Measurements from ENCODE around the gene LMF1.

Gene LMF1

DNA sequence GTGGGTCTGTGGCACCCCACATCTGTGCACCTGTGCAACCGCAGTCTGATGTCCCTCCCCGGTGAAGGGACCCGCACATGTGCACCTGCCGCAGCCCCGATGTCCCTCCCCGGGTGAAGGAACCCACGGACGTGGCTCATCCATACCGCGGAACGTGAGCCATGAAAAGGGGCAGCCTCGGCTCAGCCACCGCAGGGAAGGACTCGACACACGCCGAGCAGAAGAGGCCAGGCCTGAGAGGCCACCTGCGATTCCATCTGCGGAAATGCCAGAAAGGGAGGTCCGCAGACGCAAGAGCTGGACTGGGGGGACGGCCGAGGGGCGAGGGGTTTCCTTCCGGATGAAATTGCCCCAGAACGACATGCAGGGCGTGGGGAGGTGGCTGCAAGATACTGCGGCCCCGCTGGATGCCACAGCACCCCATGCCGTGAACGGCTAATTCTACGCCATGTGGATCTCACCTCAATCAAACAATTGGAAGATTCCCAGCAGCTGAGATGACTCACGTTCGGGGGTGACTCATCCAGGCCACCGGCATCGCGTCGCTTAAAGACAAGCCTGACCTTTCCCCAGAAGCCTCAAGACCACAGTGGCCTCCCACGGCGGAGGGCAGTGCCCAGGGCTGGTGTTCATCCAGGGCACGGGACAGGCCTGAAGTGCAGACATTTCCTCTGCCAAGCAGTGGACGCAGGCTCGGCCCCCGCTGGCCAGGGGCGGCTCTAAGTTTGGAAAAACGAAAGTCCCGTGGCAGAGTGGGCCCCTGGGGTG is 31.8 kb upstream of the LMF1 start:
- DNase-seq, result peak; percentile 80

DNA sequence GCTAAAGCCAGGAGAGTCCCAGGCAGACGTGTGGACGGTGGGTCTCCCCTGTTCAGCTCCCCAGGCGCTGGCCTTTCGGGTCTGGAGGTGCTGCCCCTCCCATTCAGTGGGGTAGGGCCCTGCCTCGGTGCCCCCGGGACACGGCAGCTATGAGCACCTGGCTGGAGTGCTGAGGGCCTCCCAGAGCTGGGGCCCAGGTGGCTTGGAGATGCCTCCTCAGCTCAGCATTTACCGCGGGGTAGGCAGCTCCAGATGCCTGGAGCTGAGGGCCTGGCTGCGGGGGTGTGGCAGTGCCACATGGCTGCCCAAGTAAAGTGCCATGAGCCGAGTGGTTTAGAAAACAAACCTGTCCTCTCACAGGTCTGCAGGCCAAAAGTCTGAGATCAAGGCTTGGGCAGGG is 30.3 kb upstream of the LMF1 start:
- DNase-seq, result no peak

DNA sequence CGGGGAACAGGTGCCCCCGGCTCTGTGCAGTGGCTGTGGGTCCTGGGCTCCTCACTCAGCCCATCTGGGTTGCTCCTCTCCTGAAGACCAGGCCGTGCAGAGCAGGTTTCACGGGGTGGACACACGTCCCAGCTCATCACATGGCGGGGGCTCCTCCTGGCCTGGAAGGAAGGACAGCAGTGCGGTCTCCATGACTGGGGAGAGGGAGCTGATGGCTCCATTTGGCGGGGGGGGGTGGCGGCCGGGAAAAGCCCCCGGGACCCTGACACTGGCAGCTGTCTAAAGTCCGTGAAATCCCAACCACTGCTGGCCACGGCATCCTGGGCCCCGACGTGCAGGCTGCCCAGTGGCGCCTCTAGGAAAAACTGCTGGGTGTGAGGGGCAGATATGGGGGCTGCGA is 29.8 kb upstream of the LMF1 start:
- DNase-seq, result no peak

DNA sequence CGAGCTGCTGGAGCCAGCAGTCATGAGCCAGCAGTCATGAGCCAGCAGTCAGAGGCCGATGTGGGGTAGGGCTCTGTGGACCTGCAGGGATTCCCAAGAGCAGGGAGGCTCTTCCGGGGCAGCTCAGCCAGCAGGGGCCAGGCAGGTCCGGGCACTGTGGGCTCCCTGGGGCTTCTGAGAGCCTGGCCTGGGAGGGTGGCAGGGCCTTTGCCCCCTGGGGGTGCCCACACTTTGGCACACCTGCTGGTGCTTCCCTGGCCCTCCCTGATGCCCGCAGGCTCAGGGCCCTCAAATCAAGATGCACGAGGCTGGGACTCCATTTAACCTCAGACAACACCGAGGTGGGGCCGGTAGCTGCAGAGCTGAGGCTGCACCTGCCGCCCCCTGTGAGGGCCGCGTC is 28.9 kb upstream of the LMF1 start:
- no peak for DNase-seq

DNA sequence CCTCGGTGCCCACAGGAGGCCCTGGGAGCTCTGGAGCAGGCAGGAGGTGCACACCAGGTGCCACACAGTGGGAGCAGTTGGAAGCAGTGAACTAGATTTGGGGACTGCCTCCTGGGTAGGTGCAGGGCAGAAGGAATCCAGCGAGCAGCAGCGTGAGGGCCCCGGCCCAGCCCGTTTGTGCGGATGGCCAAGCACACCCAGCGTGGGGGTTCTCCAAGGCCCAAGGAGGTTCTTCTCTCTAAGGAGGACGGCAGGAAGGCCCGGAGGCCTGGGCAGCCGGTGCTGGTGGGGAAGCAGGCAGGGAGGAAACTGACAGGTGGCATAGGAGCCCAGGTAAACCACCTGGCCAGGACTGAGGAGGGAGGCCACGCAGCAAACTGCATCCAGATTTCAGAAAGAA is 27.8 kb upstream of the LMF1 start:
- no peak for DNase-seq

DNA sequence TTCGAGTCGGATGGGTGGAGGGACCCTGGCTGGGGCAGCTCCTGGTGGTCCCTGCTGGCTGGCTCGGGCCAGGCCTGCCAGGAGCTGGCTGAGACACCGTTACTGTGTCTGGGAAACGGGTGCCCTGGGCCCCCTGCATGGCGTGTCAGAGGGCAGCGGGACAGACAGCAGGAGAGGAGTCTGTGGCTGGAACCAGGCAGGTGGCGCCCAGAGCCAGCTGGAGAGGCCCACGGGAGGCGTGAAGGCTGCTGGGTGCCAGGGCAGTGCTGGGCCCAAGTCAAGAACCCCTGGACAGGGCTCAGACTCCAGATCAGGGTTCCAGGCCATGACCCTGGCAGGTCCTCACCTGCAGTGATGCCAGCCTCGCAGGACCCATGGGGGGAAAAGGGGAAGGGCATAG is 27.4 kb upstream of the LMF1 start:
- no peak for DNase-seq

DNA sequence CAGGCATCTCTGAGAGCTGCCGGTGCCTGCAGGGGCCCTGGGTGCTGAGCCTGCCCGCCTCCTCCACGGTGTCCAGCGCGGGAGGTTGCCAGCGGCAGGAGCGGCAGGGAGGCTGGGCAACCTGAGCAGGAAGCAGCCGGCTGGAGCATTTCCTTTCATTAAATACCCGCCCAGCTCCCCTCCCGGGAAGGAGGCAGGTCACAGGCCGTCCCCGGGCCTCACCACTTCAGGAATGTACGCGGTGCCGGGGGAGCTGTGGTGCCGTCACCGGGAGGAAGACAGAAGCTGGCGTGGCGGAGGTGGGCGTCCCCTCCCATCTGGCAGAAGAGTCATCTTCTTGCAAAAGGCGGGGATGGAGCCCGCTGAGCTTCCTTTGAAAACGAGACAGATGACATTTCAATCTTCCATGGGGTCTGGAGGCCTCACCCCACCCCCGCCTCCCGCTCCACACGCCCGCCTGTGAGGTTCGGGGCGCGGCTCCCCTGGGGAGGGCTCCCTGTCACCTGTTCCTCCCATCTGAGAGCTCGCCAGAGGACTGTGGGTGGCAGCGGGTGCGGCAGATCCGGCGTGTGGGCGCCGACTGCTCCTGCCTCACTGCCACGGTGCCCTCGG is 26.8 kb upstream of the LMF1 start:
- DNase-seq, result peak; percentile 56

DNA sequence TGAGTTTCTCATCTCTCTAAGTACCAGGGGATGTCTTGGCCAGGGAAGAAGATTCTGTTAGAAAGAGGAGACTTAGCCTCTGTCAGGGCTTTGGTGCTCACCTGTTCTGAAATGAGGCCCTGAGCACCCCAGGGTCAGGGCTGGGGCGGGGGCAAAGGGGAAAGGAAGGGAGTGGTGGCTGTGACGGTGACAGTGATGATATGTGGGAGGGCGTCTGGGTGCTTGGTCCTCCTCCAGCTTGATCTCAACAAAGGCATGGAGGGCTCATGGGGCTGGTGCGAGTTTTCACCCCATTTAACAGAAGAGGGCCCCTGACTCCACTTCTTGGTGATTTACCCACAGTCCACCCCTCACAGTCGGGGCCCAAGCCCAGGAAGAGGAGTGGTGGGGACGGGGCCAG is 25.9 kb upstream of the LMF1 start:
- DNase-seq, result no peak

DNA sequence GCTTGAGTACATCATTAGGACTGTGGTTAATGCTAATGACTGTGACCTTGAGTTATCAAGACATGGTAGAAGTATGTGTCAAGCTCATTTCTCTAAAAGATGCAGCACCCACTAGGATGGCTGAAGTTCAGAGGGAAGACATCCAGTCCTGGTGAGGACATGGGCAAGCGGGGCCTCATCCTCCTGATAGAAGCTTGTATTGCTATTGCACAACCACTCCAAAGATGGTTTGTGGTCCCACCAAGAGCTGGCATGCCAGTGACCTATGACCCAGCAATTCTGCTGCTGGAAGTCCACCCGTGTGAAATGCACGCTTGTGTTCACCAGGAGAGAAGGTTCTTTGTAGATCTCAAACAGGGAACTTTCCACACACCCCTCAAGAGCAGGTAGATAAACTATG is 25.0 kb upstream of the LMF1 start:
- DNase-seq, result no peak

DNA sequence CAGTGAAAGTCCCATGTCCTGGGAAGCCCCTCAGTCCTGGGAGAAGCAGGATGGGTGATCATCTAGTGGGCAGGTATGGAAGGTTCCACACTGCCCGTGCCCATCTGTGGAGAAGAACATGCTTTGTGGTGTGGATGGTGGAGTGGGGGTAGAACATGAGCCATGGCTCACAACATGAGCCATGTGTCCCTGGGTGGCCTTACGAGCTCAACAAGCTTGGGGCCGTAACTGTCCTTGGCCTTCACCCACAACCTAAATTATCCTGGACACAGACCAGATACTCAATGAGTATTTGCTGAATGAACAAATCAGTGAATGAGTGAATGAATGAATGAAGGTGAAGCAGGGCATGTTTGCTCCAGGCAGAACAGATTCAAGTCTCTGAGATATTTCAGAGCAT is 24.3 kb upstream of the LMF1 start:
- DNase-seq, result no peak

DNA sequence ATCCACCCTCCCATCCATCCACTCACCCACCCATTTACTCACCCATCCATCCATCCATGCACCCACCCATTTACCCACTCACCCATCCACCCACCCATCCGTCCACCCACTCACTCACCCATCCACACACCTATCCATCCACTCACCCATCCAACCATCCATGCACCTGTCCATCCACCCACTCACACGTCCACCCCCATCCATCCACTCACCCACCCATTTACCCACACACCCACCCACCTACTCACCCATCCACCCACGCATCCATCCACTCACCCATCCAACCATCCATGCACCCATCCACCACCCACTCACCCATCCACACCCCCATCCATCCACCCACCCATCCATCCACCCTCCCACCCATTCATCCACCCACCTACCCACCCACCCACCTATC is 22.9 kb upstream of the LMF1 start:
- DNase-seq, result no peak

DNA sequence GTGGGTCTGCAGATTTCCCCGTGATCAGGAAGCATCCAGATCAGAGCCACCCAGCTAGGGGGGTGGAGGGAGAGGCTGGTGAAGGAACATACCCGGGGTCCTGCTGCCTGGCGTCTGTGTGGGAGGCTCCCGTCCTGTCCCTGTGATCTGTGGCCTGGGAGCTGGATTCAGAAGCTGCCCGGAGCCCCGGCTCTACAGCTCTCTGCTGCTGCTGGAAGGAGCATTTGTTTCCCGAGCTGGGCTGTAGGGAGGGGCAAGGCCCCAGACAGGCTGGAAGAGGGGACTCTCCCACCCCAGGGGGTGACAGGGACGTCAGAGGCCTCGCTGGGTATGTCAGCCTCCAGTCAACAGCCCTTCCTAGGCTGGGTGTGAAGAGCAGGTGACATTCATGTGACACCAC is 21.0 kb upstream of the LMF1 start:
- no peak for DNase-seq

DNA sequence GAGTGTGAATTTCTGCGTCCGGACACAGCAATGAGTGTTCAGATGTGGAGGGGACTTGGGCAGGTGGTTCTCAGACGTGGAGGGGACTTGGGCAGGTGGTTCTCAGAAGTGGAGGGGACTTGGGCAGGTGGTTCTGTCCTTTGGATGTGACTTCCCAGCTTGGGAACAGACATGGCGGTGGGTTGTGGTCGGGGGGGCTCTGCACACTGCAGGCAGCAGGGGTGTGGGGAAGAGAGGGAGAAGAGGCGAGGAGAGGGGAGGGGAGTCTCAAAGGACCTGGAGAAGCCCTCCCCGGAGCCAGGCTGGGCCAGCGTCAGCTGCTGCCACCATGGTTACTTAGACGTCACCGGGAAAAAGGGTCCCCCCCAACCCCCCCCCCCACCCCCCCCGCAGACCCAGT is 20.6 kb upstream of the LMF1 start:
- DNase-seq, result no peak

DNA sequence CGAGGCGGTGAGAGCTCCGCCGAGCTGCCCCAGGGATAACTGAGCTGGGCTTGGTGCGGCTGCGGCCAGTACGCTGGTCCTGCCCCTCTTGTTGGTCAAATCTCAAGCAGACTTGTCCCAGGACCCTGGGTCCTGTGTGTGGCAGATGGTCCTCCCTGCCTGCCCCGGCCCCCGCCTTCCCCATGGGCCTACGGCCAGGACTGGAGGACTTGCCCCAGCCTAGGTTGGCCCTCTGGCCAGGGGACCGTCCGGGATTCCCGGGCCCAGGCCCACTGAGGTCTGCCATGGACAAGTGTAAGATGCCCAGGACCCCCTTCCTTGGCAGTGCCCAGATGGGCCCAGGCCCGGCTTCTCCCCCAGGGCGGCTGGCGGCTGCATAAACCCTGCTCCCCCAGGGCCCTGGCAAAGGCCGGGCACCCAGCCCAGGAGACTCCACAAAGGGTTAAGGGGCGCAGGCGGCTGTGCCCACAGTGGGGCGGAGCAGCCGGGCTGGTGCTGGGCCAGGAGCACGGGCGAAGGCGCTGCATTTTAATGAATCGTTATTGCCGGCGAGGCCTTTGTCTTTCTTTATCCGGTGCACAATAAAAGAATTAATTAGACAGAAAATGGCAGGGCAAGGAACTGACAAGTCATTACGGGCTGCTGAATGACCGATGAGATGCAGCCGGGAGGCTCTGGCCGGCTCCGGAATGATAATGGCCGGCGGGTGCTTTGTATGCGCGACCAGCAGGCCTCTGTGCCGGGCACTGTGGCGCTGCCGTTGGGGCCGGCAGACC is 19.9 kb upstream of the LMF1 start:
- DNase-seq, result no peak

DNA sequence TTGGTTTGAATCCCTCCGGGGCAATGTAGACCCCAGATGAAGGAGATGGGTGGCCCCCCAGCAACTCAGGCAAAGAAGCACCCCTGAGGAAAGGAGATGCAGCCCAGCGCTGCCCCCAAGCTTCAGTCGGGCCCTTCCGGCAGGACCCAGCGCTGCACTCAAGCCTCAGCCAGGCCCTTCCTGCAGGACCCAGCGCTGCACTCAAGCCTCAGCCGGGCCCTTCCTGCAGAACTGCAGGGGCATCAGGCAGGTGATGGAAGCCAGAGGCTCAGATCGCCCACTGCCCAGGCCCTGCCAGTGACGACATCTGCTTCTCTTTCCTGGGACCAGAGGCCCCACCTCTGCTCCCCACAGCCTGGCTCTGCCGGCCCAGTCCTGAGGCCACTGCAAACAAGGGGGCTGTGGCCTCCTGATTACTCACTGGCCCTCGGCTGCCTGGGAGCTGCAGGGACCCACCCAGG is 18.6 kb upstream of the LMF1 start:
- no peak for DNase-seq

DNA sequence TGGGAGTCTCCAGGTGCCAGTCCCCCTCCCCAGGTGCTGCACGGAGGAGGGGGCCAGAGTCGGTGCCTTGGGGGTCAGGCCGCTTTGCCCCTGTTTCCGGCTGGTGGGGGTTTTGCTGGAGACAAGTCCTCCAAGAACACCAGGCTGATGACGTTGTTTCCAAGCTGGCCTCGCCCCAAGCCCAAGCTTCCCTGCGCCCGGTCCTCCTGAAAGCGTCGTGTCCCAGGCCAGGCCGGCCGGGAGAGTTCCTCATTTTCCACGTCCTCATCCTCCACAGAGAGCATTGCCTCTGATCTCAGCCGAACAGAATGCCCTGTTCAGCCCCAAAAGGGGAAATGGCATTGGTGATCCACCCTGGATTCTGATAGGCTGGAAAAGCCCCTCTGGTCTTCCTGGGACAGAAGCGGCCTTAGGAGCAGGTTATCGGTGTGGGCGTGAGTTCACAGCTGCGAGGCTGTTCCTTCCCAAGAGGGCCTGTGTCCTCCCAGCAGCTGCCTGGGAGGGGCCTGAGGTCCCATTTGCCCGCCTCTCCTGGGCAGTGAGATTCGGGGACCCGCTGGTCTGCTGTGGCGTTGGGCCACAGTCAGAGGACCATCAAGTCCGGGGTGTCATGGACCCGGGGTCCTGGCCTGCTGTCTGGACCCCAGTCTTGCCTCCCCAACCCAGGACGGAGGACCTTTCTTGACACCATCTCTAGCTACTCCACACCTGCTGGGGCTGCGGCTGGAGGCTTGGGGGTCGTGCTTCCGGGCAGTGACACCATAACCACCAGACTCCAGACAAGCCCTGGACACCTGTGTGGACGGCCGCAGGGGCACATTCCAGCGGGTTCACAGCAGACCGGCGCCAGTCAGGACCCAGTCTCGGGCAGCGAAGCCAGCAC is 17.9 kb upstream of the LMF1 start:
- DNase-seq, result no peak

DNA sequence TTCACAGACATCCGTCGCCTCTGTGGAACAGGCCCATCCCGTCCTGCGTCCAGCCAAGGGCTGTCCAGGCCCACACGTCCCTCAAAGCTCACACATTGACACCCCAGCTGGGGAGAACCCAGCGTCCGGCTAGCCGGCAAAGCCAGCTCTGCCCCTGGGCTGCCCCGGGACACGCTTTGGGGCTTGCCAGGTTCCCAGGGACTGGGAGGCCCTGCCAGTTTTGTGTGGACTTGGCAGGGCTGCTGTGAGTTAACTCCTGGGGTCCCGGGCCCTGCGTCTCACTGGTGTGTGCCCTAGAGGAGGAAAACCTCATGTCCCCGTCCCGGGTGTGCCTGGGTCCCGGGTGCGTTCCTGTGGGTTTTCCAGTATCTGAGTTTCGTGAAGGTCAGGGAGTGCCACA is 17.1 kb upstream of the LMF1 start:
- DNase-seq, result no peak

DNA sequence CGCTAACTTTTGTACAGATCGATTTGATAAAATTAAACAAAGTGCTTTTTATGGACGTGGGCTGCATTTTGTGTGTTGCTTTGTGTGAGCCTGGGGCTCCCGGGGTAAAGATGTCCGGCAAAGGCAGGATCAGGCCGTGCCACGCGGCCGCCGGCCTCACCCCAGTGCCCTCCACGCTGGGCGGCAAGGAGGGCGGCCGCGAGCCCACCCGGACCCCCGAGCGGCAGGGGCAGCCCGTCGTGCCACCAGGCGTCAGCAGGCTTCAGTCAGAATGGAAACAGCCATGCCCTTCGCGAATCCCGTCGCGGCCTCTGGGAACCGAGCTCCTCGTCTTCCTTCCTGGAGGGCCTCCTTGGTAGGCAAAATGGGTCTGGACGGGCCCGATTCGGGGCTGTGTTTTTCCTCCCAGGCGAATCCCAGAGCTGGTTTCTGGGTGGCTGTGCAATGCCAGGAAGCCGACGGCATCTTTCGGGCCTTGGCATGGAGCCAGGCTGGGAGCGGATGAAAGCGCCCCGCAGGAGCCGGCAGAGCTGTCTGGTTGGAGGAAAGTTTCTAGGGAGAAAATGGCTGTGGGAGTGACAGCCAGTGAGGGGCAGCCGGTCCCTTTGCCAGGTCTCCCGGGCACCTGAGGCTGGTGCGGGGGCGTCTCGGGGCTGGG is 16.3 kb upstream of the LMF1 start:
- no peak for DNase-seq

DNA sequence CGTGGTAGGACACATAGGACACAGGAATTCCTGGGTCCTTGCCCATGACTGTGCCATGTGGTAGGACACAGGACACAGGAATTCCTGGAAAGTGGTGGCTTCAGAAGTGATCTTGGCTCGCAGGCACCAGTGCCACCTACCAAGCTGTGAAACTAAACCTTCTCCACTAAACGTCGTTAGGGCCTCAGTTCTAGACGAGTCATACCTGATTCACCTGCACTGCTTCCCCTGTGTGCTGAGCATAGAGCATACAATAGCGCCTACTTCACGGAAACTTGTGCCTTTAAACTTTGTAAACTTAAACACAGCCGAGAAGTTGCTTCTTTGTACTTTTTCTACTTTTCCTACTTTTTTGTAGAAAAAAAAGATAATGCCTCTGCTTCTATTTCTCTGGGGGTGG is 15.6 kb upstream of the LMF1 start:
- no peak for DNase-seq

DNA sequence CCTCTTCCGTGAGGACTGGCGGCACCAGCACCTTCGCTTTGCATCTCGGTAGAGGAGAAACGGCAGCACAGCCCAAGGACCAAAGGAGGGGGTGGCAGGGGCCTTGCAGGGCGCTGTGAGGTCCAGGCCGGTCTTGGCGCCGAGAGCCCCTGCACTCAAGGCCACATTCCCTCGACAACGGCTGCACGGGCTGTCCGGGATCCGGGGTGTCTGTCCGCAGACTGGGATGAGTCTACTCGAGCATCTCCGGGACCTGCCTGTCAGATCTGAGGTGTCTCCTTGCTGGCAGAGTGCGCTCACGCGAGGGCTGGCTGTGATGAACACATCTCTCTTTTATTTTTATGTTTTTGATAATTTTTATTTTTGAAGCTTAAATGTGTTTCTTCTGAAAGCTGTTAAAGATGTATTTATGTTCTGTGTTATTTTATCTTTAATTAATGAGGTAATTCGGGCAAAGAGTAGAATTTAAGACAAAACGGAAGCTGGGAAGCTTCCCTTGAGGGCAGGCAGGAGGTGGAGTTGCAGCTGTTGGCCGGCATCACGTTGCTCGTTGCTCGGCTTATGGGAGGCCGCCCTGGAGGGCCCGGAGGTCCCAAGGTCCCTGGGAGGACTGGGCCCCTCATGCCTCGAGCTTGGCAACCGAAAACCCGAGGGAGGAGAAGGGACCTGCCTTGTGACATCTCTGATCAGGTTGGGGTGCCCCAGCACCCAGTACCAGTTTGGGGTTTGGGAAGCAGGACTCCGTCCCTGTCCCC is 15.0 kb upstream of the LMF1 start:
- no peak for DNase-seq

DNA sequence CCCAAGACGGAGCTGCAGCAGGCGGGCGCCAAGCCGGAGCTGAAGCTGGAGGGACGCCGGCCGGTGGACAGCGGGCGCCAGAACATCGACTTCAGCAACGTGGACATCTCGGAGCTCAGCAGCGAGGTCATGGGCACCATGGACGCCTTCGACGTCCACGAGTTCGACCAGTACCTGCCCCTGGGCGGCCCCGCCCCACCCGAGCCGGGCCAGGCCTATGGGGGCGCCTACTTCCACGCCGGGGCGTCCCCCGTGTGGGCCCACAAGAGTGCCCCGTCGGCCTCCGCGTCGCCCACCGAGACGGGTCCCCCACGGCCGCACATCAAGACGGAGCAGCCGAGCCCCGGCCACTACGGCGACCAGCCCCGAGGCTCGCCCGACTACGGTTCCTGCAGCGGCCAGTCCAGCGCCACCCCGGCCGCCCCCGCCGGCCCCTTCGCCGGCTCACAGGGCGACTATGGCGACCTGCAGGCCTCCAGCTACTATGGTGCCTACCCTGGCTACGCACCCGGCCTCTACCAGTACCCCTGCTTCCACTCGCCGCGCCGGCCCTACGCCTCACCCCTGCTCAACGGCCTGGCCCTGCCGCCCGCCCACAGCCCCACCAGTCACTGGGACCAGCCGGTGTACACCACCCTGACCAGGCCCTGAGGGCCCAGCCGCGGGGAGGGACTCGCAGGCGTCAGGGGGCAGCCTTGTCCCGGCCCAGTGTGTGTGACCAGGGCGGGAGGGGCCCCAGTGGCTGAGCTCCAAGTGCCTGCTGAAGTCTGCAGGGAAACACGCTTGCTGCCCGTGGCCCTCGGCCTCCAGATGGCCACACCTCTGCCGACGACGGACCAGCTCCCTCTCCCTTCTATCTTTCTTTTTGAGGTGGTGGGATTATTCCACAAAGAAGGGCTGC is 14.2 kb upstream of the LMF1 start:
- no peak for DNase-seq

All from stimulated activated CD4-positive, alpha-beta T cell treated with anti-CD3 and anti-CD28 coated beads, Interleukin-4, amount 100 ng/mL, for 1 hour (primary cell).